Measurements from ENCODE around the gene PRDM16. TPM values are rescaled to one million over a fixed set of nuclear protein-coding genes. Genes with fewer than 3 reads are reported as not detected.

PRDM16 gene
- total and polyA plus RNA-seq, 8 donors, result 9.6 to 18.0 (median 14.7) TPM

DNA sequence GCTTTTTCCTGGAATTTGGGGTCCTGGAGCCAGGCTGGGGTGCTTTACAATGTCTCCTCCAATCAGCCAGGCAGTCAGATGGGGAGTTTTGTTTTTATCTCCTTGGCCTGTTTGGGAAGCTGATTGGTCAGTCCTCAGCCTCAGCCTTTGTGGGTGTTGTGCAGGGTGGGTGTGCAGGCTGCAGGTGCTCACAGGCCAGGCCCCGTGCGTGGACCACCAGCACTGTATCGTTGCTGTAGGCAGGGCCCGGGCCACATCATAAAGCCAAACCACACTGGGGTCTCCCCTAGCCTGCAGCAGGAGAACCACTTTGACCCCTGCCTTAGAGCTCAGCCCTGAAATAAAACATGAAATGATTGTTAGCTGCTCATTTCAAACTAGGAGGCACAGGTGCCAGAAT lies 8.6 kb downstream of the PRDM16 start:
- no peak for TF ChIP-seq CTCF (IDR thresholded peaks at IDR 0.05)
- DNase-seq (peak in 1 of 4 donors; percentile 64), ATAC-seq (no peak)
- Histone ChIP-seq H3K4me1 (peaks cover 0 to 2% of the 10 kb centered on the region in 2 donors), H3K4me3 (no peak overlapping the region), H3K36me3 (no peaks in the 10 kb centered on the region), H3K27ac (no peak overlapping the region), H3K9me3 (no peaks in the 10 kb centered on the region), H3K27me3 (peaks cover 12 to 100% of the 10 kb centered on the region in 2 donors)
- intact Hi-C loops (cut with DNase I), result loop anchor here in 1 of 2 donors (10.0 kb wide), 1 partner anchor 207 kb away; no protein-coding TSS in a partner anchor

- no peak for DNase-seq
- Histone ChIP-seq H3K4me1 (peaks cover 0 to 2% of the 10 kb centered on the region in 2 donors), H3K9me3 (no peaks in the 10 kb centered on the region), H3K4me3 (no peak overlapping the region), H3K27ac (peak overlapping the region in 1 of 2 donors; percentile 26), H3K27me3 (peaks cover 3 to 98% of the 10 kb centered on the region in 2 donors), H3K36me3 (no peaks in the 10 kb centered on the region)
- intact Hi-C loops (cut with DNase I), result loop anchor here in 1 of 2 donors (10.0 kb wide), 1 partner anchor 206 kb away; no protein-coding TSS in a partner anchor
- no peak for TF ChIP-seq CTCF (IDR thresholded peaks at IDR 0.05)
- ATAC-seq, result peak; percentile 33
Observed at GRCh38 chr1:3078430-3078861, 9.4 kb downstream of the PRDM16 start.

- intact Hi-C loops (cut with DNase I), result loop anchor here in 1 of 2 donors (10.0 kb wide), 1 partner anchor 206 kb away; no protein-coding TSS in a partner anchor
- Histone ChIP-seq H3K36me3 (no peaks in the 10 kb centered on the region), H3K27ac (peak overlapping the region in 1 of 2 donors; percentile 26), H3K9me3 (no peaks in the 10 kb centered on the region), H3K27me3 (peaks cover 0 to 95% of the 10 kb centered on the region in 2 donors), H3K4me1 (peaks cover 0 to 2% of the 10 kb centered on the region in 2 donors), H3K4me3 (no peak overlapping the region)
- no peak for ATAC-seq
- TF ChIP-seq CTCF (IDR thresholded peaks at IDR 0.05), result no peak
- peak in 1 of 4 donors; percentile 66 for DNase-seq
Observed at GRCh38 chr1:3078871-3079270, 9.9 kb downstream of the PRDM16 start.

DNA sequence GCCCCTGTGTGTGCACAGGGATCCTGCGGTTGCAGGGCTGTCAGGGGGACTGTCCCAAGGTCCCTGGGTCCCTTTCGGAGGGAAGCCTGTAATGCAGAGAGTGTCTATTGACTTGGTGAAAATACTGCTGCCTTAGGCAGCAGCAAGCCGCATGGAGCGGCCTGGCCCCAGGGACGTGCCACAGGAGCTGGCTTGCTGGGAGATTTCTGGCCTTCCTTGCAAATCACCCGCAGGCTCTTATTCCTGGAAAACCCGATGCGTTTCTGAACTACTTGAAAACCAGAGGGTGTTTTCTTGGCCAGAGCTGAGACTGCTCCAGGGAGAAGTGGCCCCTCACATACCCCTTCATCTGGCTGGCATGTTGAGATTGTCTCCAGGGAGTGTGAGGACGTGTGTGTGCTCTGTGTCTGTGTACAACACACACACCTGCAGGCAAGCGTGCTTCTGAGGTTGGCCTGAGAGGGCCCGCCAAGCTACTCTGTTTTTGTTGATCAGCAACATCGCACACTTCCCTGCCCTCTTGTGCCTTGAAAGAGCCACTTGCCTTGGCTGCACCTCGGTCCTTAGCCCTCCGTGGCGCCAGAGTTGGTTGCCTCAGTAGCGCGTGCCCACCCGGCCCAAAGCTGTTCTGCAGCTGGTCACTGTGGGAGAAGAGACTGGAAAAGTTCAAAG lies 10.5 kb downstream of the PRDM16 start:
- H3K4me3 ChIP-seq, result no peak overlapping the region
- DNase-seq (peak in 2 of 4 donors; percentile 64 to 73), ATAC-seq (peak; percentile 46)
- peaks cover 0 to 2% of the 10 kb centered on the region in 2 donors for H3K4me1 ChIP-seq
- H3K36me3 ChIP-seq, result no peaks in the 10 kb centered on the region
- no peaks in the 10 kb centered on the region for H3K9me3 ChIP-seq
- intact Hi-C loops (cut with DNase I), result loop anchor here in 1 of 2 donors (10.0 kb wide), 1 partner anchor 205 kb away; no protein-coding TSS in a partner anchor
- TF ChIP-seq CTCF (IDR thresholded peaks at IDR 0.05), result no peak
- H3K27ac ChIP-seq, result peak overlapping the region in 1 of 2 donors; percentile 26
- peaks cover 0 to 95% of the 10 kb centered on the region in 2 donors for H3K27me3 ChIP-seq

All from left lung (tissue), 10 donors.